HG02884 (cell line): ENCODE measurements around the gene CXXC5.

Experiments used
- ATAC-seq: cut with Tn5 transposase; IDR thresholded peaks from one replicate; pipeline ENCODE4 v1.9.1; 2021; ENCODE audit warnings: mild to moderate bottlenecking, moderate library complexity; ENCODE audit not compliant: unreplicated experiment

CXXC5 gene

GRCh38 chr5:139664086-139664693 lies 16.0 kb downstream of the CXXC5 start:
- ATAC-seq = peak; percentile 36

- ATAC-seq = no peak
These were observed 16.7 kb downstream of the CXXC5 start for GRCh38 chr5:139664727-139665351.

- ATAC-seq = no peak
These were observed 17.5 kb downstream of the CXXC5 start for GRCh38 chr5:139665626-139666025.

GRCh38 chr5:139666551-139666950 lies 18.4 kb downstream of the CXXC5 start:
- ATAC-seq = no peak

GRCh38 chr5:139667001-139667729 lies 19.0 kb downstream of the CXXC5 start:
- no peak for ATAC-seq

- no peak for ATAC-seq
These were observed 19.5 kb downstream of the CXXC5 start for GRCh38 chr5:139667730-139668063.

GRCh38 chr5:139668064-139668880 lies 20.1 kb downstream of the CXXC5 start:
- no peak for ATAC-seq

GRCh38 chr5:139668924-139669661 lies 20.9 kb downstream of the CXXC5 start:
- ATAC-seq = no peak

- peak; percentile 25 for ATAC-seq
These were observed 21.7 kb downstream of the CXXC5 start for GRCh38 chr5:139669662-139670368.

GRCh38 chr5:139670369-139671095 lies 22.4 kb downstream of the CXXC5 start:
- ATAC-seq = peak; percentile 35

- ATAC-seq = no peak
These were observed 23.1 kb downstream of the CXXC5 start for GRCh38 chr5:139671096-139671841.

GRCh38 chr5:139675213-139675612 lies 27.1 kb downstream of the CXXC5 start:
- ATAC-seq = no peak

- no peak for ATAC-seq
These were observed 27.7 kb downstream of the CXXC5 start for GRCh38 chr5:139675825-139676224.

GRCh38 chr5:139676406-139676805 lies 28.3 kb downstream of the CXXC5 start:
- no peak for ATAC-seq

GRCh38 chr5:139676951-139677735 lies 29.0 kb downstream of the CXXC5 start:
- ATAC-seq = no peak

- ATAC-seq = no peak
These were observed 29.8 kb downstream of the CXXC5 start for GRCh38 chr5:139677736-139678613.
